CD14-positive monocyte (primary cell): ENCODE measurements around the gene FRMPD1. TPM values are rescaled to one million over a fixed set of nuclear protein-coding genes. Genes with fewer than 3 reads are reported as not detected.
A peak's percentile ranks its signal among the peaks of the same experiment; 100 is the strongest.

Experiments used
- DNase-seq, 3 donors: peaks; one replicate each; pipeline ENCODE4 v3.0.0-alpha.2; 2011 to 2022
- H2AFZ ChIP-seq: 2 replicates; pipeline ENCODE4 v1.6.0; 2012; ENCODE audit warnings: mild to moderate bottlenecking, low read depth, low read length, inconsistent platforms; ENCODE audit not compliant: insufficient read depth, poor library complexity, severe bottlenecking
- H3K27ac ChIP-seq, 2 donors: 1 replicate in 1 of 2; 2 replicates in 1 of 2; pipeline ENCODE4 v1.5.1; 2012 to 2013; ENCODE audit warnings: low read length in 2 of 2, control low read depth in 1 of 2, inconsistent platforms in 1 of 2, low read depth in 1 of 2, mild to moderate bottlenecking in 1 of 2
- H3K27me3 ChIP-seq, 2 donors: one replicate each; pipeline versions ENCODE4 v1.6.0 to v1.6.1; 2011 to 2013; ENCODE audit warnings: low read length in 2 of 2; ENCODE audit not compliant: control insufficient read depth in 2 of 2, insufficient read depth in 2 of 2
- H3K36me3 ChIP-seq, 2 donors: replicated peaks in 1 of 2; 1 replicate in 1 of 2; 2 replicates in 1 of 2; pipeline versions ENCODE4 v1.5.1 to v1.6.1; 2012 to 2013; ENCODE audit warnings: low read length in 2 of 2, control low read depth in 1 of 2, inconsistent platforms in 1 of 2, mild to moderate bottlenecking in 1 of 2; ENCODE audit not compliant: insufficient read depth in 2 of 2, control insufficient read depth in 1 of 2
- H3K4me1 ChIP-seq, 2 donors: 1 replicate in 1 of 2; 2 replicates in 1 of 2; pipeline versions ENCODE4 v1.5.1 to v1.6.1; 2012 to 2013; ENCODE audit warnings: low read length in 2 of 2, control low read depth in 1 of 2, inconsistent platforms in 1 of 2, mild to moderate bottlenecking in 1 of 2, moderate library complexity in 1 of 2; ENCODE audit not compliant: insufficient read depth in 2 of 2, control insufficient read depth in 1 of 2
- H3K4me2 ChIP-seq: replicated peaks from 2 replicates; pipeline ENCODE3; 2012; ENCODE audit warnings: low read length, moderate library complexity, mild to moderate bottlenecking; ENCODE audit not compliant: poor library complexity, severe bottlenecking; ENCODE audit errors: extremely low read depth
- H3K4me3 ChIP-seq, 3 experiments: fragments of 200-600 bp in 1 of 3; sonication (generic) in 1 of 3; replicated peaks in 1 of 3; 1 replicate in 2 of 3; 2 replicates in 1 of 3; pipeline ENCODE4 v1.5.1; 2011 to 2013; ENCODE audit warnings: low read length in 3 of 3, mild to moderate bottlenecking in 3 of 3, control low read depth in 2 of 3, low read depth in 2 of 3, inconsistent platforms in 1 of 3, moderate library complexity in 1 of 3
- H3K79me2 ChIP-seq: 2 replicates; pipeline ENCODE4 v1.6.0; 2012; ENCODE audit warnings: mild to moderate bottlenecking, control low read depth, inconsistent platforms, low read length, moderate library complexity; ENCODE audit not compliant: insufficient read depth
- H3K9ac ChIP-seq: 2 replicates; pipeline ENCODE4 v1.6.0; 2017; ENCODE audit warnings: low read length, mild to moderate bottlenecking; ENCODE audit not compliant: insufficient read depth, poor library complexity, severe bottlenecking
- H3K9me3 ChIP-seq, 2 donors: replicated peaks in 1 of 2; 1 replicate in 1 of 2; 2 replicates in 1 of 2; pipeline versions ENCODE4 v1.5.1 to v1.6.1; 2012 to 2013; ENCODE audit warnings: low read length in 2 of 2, control low read depth in 1 of 2; ENCODE audit not compliant: control insufficient read depth in 1 of 2, insufficient read depth in 1 of 2
- H4K20me1 ChIP-seq: 2 replicates; pipeline ENCODE4 v1.6.0; 2012; ENCODE audit warnings: mild to moderate bottlenecking, low read length, control low read depth, moderate library complexity; ENCODE audit not compliant: insufficient read depth
- H3K27ac Mint-ChIP-seq, 7 donors: one replicate each; pipeline ENCODE4 v1.8.0; 2020; ENCODE audit warnings: mild to moderate bottlenecking in 7 of 7, mixed read lengths in 7 of 7, moderate library complexity in 6 of 7, inconsistent platforms in 2 of 7
- H3K27me3 Mint-ChIP-seq, 3 donors: one replicate each; pipeline ENCODE4 v1.8.0; 2021 to 2022; ENCODE audit warnings: low read depth in 3 of 3, mild to moderate bottlenecking in 3 of 3, mixed read lengths in 3 of 3, moderate library complexity in 3 of 3, inconsistent platforms in 1 of 3
- H3K36me3 Mint-ChIP-seq, 2 donors: one replicate each; pipeline ENCODE4 v1.8.0; 2020; ENCODE audit warnings: mixed read lengths in 2 of 2, inconsistent platforms in 1 of 2, mild to moderate bottlenecking in 1 of 2
- H3K4me1 Mint-ChIP-seq: one replicate; pipeline ENCODE4 v1.8.0; 2020; ENCODE audit warnings: mild to moderate bottlenecking, mixed read lengths
- H3K4me3 Mint-ChIP-seq, 2 donors: one replicate each; pipeline ENCODE4 v1.8.0; 2020; ENCODE audit warnings: mild to moderate bottlenecking in 2 of 2, mixed read lengths in 2 of 2, moderate library complexity in 1 of 2
- H3K9me3 Mint-ChIP-seq, 7 donors: one replicate each; pipeline ENCODE4 v1.8.0; 2020 to 2022; ENCODE audit warnings: mixed read lengths in 7 of 7, mild to moderate bottlenecking in 6 of 7, moderate library complexity in 6 of 7, inconsistent platforms in 2 of 7
- CTCF ChIP-seq: fragments of 200-600 bp; IDR thresholded peaks from one replicate; pipeline ENCODE4 v1.8.0; 2022; ENCODE audit warnings: antibody characterized with exemption, mild to moderate bottlenecking
- WGBS: methylation state at CpG from one replicate; pipeline ENCODE4 v1.1.5; 2013; ENCODE audit warnings: missing lambda C conversion rate; ENCODE audit not compliant: insufficient coverage; 5-methylcytosine and 5-hydroxymethylcytosine counted together
- intact Hi-C, 2 donors: fragments of 100-400 bp; cut with micrococcal nuclease; formaldehyde crosslinking; loops; one replicate each; pipeline versions ENCODE4 v1.15.0 to v1.15.1; 2023
- polyA plus RNA-seq, 3 donors: library from polyadenylated mRNA; depleted of rRNA in 1 of 3; unstranded in 2 of 3; stranded (reverse) in 1 of 3; fragments of 300-500 nt in 2 of 3; fragments of >200 nt in 1 of 3; fragmentation: Illumina TruSeq in 2 of 3; gene quantifications; 1 replicate in 2 of 3; 2 replicates in 1 of 3; pipeline ENCODE4 v1.2.3, GENCODE V29; 2012 to 2021

FRMPD1 gene
- polyA plus RNA-seq, 3 donors = 0.03 TPM; not detected in 2

DNA sequence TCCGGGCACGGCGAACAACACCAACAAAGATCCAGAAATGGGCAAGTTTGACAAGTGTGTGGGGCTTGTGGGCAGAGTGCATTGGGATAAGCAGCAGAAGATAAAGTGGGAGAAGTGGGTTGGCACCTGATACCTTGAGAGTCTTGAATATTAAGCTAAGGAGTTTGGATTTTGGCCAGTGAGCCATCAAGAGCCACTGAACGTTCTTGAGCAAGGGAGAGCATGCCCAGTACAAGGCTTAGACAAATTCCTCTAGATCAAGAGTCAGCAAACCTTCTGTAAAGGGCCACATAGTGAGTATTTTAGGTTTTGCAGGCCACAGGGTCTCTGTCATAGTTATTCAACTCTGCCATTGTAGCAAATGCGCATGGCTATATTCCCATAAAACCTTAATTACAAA, 76.3 kb downstream of the FRMPD1 start:
- Mint-ChIP-seq H3K27me3 (peaks cover 0 to 7% (median 1%) of the 10 kb centered on the region in 3 donors), H3K4me1 (no peaks in the 10 kb centered on the region), H3K9me3 (no peaks in the 10 kb centered on the region), H3K4me3 (no peak overlapping the region), H3K36me3 (no peaks in the 10 kb centered on the region), H3K27ac (no peak overlapping the region)
- Histone ChIP-seq H3K4me3 (no peak overlapping the region), H3K9ac (no peak overlapping the region), H3K9me3 (no peaks in the 10 kb centered on the region), H2AFZ (no peak overlapping the region), H3K27me3 (no peaks in the 10 kb centered on the region), H4K20me1 (no peaks in the 10 kb centered on the region), H3K4me1 (no peaks in the 10 kb centered on the region), H3K4me2 (no peak overlapping the region), H3K36me3 (no peaks in the 10 kb centered on the region), H3K79me2 (no peaks in the 10 kb centered on the region), H3K27ac (no peak overlapping the region)
- no peak for TF ChIP-seq CTCF
- no peak for DNase-seq
- WGBS = 100% methylated on average over 3 of the region's 5 CpGs
- intact Hi-C loops = no loop called here

DNA sequence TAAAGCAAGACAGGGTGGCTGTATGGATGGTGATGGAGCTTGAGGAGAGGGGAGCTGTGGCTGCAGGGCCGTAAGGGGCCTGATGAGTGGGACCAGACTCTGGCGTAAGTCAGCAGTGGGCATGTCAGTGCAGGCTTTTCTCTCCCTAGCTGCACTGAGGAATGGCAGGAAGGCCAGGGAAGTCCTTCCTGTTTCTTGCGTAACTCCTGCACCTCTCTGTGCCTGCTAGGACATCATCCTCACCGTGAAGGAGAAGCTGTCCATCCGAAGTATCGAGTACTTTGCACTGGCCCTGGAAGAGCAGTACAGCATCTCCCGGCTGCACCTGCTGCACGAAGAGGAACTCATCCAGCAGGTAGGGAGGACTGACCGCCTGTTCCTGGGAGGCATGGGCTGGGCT, 78.7 kb downstream of the FRMPD1 start:
- Histone ChIP-seq H3K27ac (no peak overlapping the region), H3K36me3 (no peaks in the 10 kb centered on the region), H3K9ac (no peak overlapping the region), H3K9me3 (no peaks in the 10 kb centered on the region), H3K4me3 (no peak overlapping the region), H3K4me2 (no peak overlapping the region), H3K79me2 (no peaks in the 10 kb centered on the region), H2AFZ (no peak overlapping the region), H3K4me1 (no peaks in the 10 kb centered on the region), H3K27me3 (no peaks in the 10 kb centered on the region), H4K20me1 (no peaks in the 10 kb centered on the region)
- peaks cover 0 to 1% (median 0%) of the 10 kb centered on the region in 7 donors for H3K9me3 Mint-ChIP-seq
- peak overlapping the region in 1 of 7 donors; percentile 54 for H3K27ac Mint-ChIP-seq
- DNase-seq = no peak
- WGBS = 91% methylated on average over 7 of the region's 9 CpGs
- no peak overlapping the region for H3K4me3 Mint-ChIP-seq
- no peaks in the 10 kb centered on the region for H3K4me1 Mint-ChIP-seq
- H3K36me3 Mint-ChIP-seq = no peaks in the 10 kb centered on the region
- intact Hi-C loops = no loop called here
- peaks cover 0 to 8% (median 4%) of the 10 kb centered on the region in 3 donors for H3K27me3 Mint-ChIP-seq
- no peak for TF ChIP-seq CTCF
